Measurements from ENCODE around the gene SPAG16.

GRCh38 chr2:213722565-213722964 lies 438.3 kb downstream of the SPAG16 start:
- no peak for TF ChIP-seq ZNF274 (IDR thresholded peaks at IDR 0.05; ENCODE audit: low read depth, low read length)
- TF ChIP-seq YY1 (IDR thresholded peaks at IDR 0.05; ENCODE audit: insufficient read depth, insufficient read length), result no peak
- no peak for TF ChIP-seq SUZ12 (IDR thresholded peaks at IDR 0.05; ENCODE audit: extremely low read depth, insufficient read depth, insufficient read length)

Measured in NT2/D1 (cell line).